ENCODE results near the gene RMND1.

RMND1 gene

DNA sequence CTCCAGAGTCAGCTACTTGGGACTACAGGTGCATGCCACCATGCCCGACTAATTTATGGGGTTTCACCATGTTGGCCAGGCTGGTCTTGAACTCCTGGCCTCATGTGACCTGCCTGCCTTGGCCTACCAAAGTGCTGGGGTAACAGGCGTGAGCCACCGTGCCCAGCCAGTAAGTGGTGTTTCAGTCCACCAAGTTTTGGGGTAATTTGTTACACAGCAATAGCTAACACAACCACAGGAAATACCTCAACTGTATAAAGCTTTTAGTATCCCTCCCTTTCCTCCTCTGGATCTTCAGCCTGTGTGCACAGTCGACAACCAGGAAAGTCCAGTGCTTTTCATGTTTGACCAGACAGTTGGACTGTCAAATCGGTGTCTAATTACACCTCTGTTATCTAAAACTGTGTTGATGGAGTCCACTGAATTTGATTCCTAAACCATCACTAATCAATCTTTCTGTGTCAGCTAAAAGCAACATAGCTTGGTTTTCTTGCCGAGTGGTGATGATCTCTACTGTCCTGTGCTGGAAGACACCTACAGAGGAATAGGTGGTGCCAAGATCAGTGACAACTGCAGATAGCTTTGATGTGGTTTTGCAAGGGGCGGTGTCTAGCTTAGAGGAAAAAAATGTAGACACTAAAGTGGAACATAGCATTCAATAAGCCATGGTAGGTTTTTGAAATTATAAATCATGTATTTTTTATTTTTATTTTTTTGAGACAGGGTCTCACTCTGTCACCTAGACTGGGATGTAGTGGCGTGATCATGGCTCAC is 38.4 kb downstream of the RMND1 start:
- Histone ChIP-seq H3K9me2 (replicated peaks; ENCODE audit: control insufficient read depth, low read length) (no peaks in the 10 kb centered on the region), H3K4me3 (ENCODE audit: low read length) (no peak overlapping the region), H3K79me2 (ENCODE audit: control insufficient read depth, low read length) (no peaks in the 10 kb centered on the region), H3K9me3 (ENCODE audit: control insufficient read depth, insufficient read depth, low read length) (no peaks in the 10 kb centered on the region), H4K20me1 (ENCODE audit: control insufficient read depth, insufficient read depth, low read depth, low read length) (no peaks in the 10 kb centered on the region), H3K36me3 (ENCODE audit: control insufficient read depth, low read length) (peaks cover 64% of the 10 kb centered on the region), H3F3A (ENCODE audit: control insufficient read depth, insufficient read depth) (peaks cover 16% of the 10 kb centered on the region), H3K27me3 (ENCODE audit: control insufficient read depth, low read length) (no peaks in the 10 kb centered on the region), H3K27ac (ENCODE audit: low read depth, low read length) (no peak overlapping the region), H3K4me1 (ENCODE audit: control insufficient read depth, low read length) (no peaks in the 10 kb centered on the region), H3K4me2 (ENCODE audit: low read length) (no peak overlapping the region)
- no peak for TF ChIP-seq EZH2phosphoT487 (IDR thresholded peaks at IDR 0.05; ENCODE audit: borderline replicate concordance, low read length)
- TF ChIP-seq, protein P1, sequence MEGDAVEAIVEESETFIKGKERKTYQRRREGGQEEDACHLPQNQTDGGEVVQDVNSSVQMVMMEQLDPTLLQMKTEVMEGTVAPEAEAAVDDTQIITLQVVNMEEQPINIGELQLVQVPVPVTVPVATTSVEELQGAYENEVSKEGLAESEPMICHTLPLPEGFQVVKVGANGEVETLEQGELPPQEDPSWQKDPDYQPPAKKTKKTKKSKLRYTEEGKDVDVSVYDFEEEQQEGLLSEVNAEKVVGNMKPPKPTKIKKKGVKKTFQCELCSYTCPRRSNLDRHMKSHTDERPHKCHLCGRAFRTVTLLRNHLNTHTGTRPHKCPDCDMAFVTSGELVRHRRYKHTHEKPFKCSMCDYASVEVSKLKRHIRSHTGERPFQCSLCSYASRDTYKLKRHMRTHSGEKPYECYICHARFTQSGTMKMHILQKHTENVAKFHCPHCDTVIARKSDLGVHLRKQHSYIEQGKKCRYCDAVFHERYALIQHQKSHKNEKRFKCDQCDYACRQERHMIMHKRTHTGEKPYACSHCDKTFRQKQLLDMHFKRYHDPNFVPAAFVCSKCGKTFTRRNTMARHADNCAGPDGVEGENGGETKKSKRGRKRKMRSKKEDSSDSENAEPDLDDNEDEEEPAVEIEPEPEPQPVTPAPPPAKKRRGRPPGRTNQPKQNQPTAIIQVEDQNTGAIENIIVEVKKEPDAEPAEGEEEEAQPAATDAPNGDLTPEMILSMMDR (IDR thresholded peaks at IDR 0.05; ENCODE audit: low read depth, low read length, poor library complexity, severe bottlenecking): no peak

DNA sequence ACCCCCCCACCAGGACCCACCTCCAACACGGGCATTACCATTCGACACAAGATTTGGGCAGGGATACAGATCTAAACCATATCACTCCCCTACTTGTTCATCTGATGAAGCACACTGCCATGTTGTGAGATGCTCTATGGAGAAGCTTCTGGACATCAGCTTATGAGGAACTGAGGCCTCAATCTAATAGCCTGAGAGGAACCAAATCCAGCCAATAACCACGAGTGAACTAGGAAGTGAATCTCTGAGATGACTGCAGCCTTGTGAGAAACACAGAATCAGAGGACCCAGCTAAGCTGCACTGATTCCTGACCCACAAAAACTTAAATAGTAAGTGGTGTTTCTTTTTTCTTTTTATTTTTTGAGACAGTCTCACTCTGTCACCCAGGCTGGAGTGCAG is 39.0 kb downstream of the RMND1 start:
- no peaks in the 10 kb centered on the region for H3K27me3 ChIP-seq (ENCODE audit: control insufficient read depth, low read length)
- peaks cover 16% of the 10 kb centered on the region for H3F3A ChIP-seq (ENCODE audit: control insufficient read depth, insufficient read depth)
- no peak overlapping the region for H3K27ac ChIP-seq (ENCODE audit: low read depth, low read length)
- H3K4me3 ChIP-seq (ENCODE audit: low read length): no peak overlapping the region
- H3K9me3 ChIP-seq (ENCODE audit: control insufficient read depth, insufficient read depth, low read length): no peaks in the 10 kb centered on the region
- H3K4me1 ChIP-seq (ENCODE audit: control insufficient read depth, low read length): no peaks in the 10 kb centered on the region
- H3K79me2 ChIP-seq (ENCODE audit: control insufficient read depth, low read length): no peaks in the 10 kb centered on the region; the same call in 1 of the 2 replicates
- no peaks in the 10 kb centered on the region for H3K9me2 ChIP-seq (replicated peaks; ENCODE audit: control insufficient read depth, low read length)
- H3K36me3 ChIP-seq (ENCODE audit: control insufficient read depth, low read length): peaks cover 68% of the 10 kb centered on the region
- TF ChIP-seq EZH2phosphoT487 (IDR thresholded peaks at IDR 0.05; ENCODE audit: borderline replicate concordance, low read length): no peak
- TF ChIP-seq, protein P1 (IDR thresholded peaks at IDR 0.05; ENCODE audit: low read depth, low read length, poor library complexity, severe bottlenecking): no peak
- no peaks in the 10 kb centered on the region for H4K20me1 ChIP-seq (ENCODE audit: control insufficient read depth, insufficient read depth, low read depth, low read length)
- H3K4me2 ChIP-seq (ENCODE audit: low read length): no peak overlapping the region

DNA sequence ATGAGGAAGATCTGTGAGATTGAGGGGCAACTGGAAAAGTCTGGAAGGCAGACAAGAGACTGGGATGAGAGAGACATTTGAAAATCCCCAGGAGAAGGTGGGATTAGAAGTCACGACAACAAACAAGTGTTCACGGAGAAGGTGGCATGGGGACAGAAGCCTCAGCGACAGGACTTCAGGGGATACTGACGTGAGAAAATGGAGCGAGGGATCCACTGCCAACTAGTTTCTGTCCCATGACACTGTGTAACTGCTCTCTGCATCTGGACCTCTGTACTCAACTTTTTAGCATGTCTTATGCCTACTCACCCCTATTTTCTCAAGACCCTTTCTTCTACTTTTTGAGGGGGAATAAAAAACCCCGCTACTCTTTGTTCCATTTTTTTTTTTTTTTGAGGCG is 42.2 kb downstream of the RMND1 start:
- TF ChIP-seq, protein P1 (IDR thresholded peaks at IDR 0.05; ENCODE audit: low read depth, low read length, poor library complexity, severe bottlenecking): no peak
- TF ChIP-seq EZH2phosphoT487 (IDR thresholded peaks at IDR 0.05; ENCODE audit: borderline replicate concordance, low read length): no peak
- H3K36me3 ChIP-seq (ENCODE audit: control insufficient read depth, low read length): peaks cover 81% of the 10 kb centered on the region
- no peak overlapping the region for H3K27ac ChIP-seq (ENCODE audit: low read depth, low read length)
- H3K79me2 ChIP-seq (ENCODE audit: control insufficient read depth, low read length): peaks cover 22% of the 10 kb centered on the region
- H3K9me3 ChIP-seq (ENCODE audit: control insufficient read depth, insufficient read depth, low read length): no peaks in the 10 kb centered on the region
- H3K4me1 ChIP-seq (ENCODE audit: control insufficient read depth, low read length): no peaks in the 10 kb centered on the region
- H4K20me1 ChIP-seq (ENCODE audit: control insufficient read depth, insufficient read depth, low read depth, low read length): peaks cover 13% of the 10 kb centered on the region; the same call in 1 of the 2 replicates
- H3K27me3 ChIP-seq (ENCODE audit: control insufficient read depth, low read length): no peaks in the 10 kb centered on the region
- H3F3A ChIP-seq (ENCODE audit: control insufficient read depth, insufficient read depth): peaks cover 20% of the 10 kb centered on the region
- no peaks in the 10 kb centered on the region for H3K9me2 ChIP-seq (replicated peaks; ENCODE audit: control insufficient read depth, low read length)
- no peak overlapping the region for H3K4me3 ChIP-seq (ENCODE audit: low read length)
- no peak overlapping the region for H3K4me2 ChIP-seq (ENCODE audit: low read length)

Measured in DOHH2 (cell line).